Hepatic stellate cell (primary cell): Measurements from ENCODE around the gene TOB2.

ENCODE experiments used
- DNase-seq: peaks from one replicate; pipeline ENCODE4 v3.0.0; 2011; ENCODE audit warnings: low spot score

The TOB2 gene, protein sequence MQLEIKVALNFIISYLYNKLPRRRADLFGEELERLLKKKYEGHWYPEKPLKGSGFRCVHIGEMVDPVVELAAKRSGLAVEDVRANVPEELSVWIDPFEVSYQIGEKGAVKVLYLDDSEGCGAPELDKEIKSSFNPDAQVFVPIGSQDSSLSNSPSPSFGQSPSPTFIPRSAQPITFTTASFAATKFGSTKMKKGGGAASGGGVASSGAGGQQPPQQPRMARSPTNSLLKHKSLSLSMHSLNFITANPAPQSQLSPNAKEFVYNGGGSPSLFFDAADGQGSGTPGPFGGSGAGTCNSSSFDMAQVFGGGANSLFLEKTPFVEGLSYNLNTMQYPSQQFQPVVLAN

GRCh38 chr22:41446639-41447434, at the start of gene TOB2:
Gene TOB2, minus strand, starts transcription at chr22:41446801. Its CDS starts 9,456 bp downstream, at chr22:41437345.
- DNase-seq, result peak; percentile 92

GRCh38 chr22:41491374-41492100, 44.9 kb upstream of the TOB2 start:
- no peak for DNase-seq

- DNase-seq, result no peak
Measured at GRCh38 chr22:41488596-41489385, 42.2 kb upstream of the TOB2 start.

GRCh38 chr22:41488076-41488475, 41.5 kb upstream of the TOB2 start:
- no peak for DNase-seq

DNA sequence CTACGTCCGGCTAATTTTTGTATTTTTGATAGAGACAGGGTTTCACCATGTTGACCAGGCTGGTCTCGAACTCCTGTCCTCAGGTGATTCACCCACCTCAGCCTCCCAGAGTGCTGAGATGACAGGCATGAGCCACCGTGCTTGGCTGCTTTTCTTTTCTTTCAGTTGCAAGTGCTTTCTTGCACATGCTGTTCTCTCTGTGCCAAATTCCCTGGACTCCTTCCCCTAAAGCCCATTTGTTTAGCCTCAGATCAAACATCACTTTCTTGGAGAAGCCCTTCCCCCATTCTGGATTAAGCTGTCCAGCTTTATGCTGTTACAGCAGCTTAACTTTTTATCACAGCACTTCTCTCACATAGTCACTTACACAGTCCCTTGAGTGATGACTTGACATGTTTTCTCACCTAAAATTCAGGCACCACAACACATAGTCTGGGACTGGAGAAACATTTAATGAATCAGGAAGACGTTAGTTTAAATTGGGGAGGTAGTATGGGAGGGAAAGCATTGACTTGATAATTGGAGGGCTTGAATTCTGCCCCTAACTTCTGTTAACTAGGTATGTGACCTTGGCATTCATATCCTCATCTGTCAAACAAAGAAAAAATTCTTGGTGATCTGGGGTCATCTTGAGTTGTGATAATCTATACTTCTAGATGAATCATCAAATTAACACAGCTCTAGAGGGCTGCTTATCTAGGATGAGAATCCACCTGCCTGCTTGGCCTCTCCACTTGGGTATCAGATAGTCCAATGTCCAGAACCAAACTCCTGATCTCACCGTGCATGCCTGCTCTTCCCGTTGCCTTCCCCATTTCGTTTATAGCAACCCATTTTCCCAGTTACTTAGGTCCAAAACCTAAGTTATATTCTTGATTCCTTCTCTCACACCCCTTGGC, 40.7 kb upstream of the TOB2 start:
- DNase-seq, result no peak

GRCh38 chr22:41485033-41485432, 38.4 kb upstream of the TOB2 start:
- no peak for DNase-seq

DNA sequence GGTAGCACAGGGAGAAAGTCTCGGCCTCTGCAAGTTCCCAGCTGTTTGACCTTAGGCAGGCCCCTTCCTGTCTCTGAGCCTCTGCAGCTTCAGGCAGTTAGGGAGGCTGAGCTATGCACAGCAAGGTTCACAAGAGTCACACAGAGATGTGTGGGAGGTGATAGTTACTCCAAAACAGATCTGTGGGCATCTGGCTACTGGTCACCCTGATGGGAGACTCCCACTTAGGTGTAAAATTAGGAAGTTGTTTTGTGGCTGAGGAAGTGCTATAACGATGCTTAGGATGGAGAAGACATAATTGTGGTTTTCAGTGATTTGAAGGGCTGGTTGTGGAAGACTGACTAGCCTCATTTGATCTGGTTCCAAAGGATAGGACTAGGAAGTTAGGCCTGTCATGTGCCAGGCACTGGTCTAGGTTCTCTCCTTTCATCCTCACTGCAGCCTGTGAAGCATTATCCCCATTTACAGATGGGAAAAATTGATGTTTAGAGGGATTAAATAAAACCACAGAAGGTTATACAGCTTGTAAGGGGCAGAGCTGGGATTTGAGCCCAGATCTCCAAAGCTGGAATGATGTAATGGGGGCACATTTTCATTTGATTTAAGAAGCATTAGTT, 35.8 kb upstream of the TOB2 start:
- peak; percentile 49 for DNase-seq

DNA sequence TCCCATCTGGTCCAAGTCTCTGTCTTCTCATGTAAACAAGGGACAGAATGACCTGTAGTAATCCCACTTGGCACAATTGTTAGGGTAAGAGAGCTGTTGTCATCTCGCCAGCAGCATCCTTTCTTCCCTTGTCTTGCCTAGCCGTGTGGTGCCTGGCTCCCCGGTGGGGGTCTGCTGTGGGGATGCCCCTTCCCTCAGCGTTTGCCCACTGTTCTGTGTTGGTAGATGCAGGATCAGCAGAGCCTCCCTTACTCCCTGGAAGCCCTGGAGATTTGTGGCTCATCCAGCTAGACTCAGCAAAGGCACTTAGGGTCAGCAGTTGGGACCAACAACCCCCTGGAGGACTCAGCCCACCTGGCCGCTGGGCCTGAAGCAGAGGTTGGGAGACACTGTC, 35.3 kb upstream of the TOB2 start:
- DNase-seq, result no peak

DNA sequence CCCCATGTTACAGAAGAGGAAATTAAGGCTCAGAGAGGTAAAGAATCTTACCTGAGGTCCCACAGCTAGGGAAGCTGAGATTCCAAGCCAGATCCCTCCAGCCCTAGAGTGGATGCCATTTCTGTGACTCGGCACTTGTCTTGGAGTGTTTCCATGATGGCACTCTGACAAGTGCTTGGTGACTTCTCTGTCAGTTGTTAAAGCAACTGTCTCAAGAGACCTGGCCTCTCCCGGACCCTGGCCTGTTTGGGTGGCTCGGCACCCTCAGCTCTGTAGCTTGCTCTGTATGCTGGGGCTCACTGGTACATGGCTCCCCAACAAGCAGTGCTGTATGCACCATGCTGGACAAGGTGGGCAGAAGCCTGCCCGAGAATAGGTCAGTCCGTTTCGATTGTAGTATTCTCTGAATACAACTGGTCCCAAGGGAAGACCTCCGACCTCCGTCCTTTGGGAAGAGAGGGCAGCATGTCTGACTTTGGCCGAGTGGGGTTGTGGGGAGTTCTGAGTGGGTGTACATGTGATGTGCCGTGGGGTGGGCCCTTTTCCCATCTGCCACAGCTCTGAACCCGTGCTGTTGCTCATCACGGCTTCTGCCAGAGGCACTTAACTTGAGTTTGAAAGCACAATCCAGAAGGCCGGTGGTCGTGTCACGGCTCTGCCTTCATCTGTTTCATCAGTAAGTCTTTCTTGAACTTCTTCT, 34.7 kb upstream of the TOB2 start:
- peak; percentile 63 for DNase-seq

- DNase-seq, result peak; percentile 64
Measured at GRCh38 chr22:41480397-41480735, 33.8 kb upstream of the TOB2 start.

GRCh38 chr22:41479671-41480396, 33.2 kb upstream of the TOB2 start:
- peak; percentile 72 for DNase-seq

DNA sequence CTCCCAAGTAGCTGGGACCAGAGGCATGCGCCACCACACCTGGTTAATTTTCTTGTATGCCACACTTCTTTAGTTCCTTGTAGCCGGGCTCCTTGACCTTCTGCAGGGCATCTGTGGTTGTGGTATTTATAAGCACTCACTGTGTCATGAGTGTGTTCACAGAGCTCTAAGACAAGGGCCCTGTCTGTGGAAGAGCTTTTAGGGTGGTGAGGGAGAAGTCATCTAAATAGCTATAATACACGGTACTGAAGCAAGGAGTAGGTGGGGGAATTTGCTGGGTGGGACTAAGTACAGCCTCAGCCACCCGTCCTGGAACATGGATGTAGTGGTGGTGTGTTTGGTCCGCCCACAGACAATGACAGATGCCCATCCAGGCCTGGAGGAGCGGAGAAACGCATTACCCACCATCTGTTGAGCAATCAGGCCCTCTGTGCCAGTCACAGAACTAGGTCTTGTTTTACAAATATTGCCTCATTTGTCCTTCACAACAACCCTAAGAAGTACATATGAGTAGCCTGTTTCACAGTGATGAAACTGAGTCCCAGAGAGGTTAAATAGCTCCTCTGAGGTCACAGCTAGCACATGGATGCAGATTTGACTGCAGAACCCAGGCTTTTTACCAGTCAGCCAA, 32.4 kb upstream of the TOB2 start:
- DNase-seq, result no peak

DNA sequence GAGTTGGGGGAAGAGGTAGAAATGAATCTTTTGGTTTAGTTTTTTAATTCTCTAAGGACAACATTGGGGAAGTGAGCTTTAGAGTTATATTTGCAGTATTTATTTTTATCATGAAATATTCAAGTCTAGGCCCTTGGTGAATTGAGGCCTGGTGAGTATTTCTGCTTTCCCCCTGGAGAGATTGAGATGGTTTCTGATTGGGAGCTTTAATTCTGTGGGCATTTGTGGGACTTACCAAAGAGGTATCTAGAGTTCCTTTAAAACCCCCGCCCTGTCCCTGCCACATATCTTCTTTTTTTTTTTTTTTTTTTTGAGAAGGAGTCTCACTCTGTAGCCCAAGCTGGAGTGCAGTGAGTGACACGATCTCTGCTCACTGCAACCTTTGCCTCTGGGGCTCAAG, 31.9 kb upstream of the TOB2 start:
- no peak for DNase-seq

- no peak for DNase-seq
Measured at GRCh38 chr22:41474872-41475451, 28.4 kb upstream of the TOB2 start.

DNA sequence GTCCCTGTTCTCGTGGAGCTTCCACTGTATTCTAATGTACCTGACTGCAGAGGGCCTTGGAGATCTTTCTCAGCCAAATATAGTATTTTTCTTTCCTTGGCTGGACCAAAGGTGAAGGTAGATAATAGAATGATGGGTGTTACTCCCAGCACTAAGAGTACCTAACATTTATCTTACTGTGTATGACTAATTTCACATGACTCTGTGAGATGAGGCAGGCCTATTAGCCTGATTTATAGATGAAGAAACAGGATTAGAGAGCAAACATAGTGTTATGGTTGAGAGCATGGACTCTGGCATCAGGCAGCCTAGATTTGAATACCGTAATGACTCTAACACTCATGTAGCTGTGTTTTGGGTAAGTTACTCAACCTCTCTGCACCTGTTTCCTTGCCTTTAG, 25.0 kb upstream of the TOB2 start:
- no peak for DNase-seq

- DNase-seq, result no peak
Measured at GRCh38 chr22:41470886-41471285, 24.3 kb upstream of the TOB2 start.

- DNase-seq, result no peak
Measured at GRCh38 chr22:41469218-41469851, 22.7 kb upstream of the TOB2 start.
